ENCODE data around the gene PTER. TPM values are rescaled to one million over a fixed set of nuclear protein-coding genes. Genes with fewer than 3 reads are reported as not detected.

Gene PTER
- total RNA-seq, 1 experiment from 2014 or later, result not detected

- DNase-seq (ENCODE audit: low spot score), result no peak
Measured at GRCh38 chr10:16544099-16544498, 107.3 kb downstream of the PTER start.

GRCh38 chr10:16544591-16544990, 107.8 kb downstream of the PTER start:
- no peak for DNase-seq (ENCODE audit: low spot score)

- peak; percentile 14 for DNase-seq (ENCODE audit: low spot score)
Measured at GRCh38 chr10:16545116-16545736, 108.4 kb downstream of the PTER start.

GRCh38 chr10:16547973-16548372, 111.2 kb downstream of the PTER start:
- DNase-seq (ENCODE audit: low spot score), result no peak

GRCh38 chr10:16559236-16559773, 122.5 kb downstream of the PTER start:
- no peak for DNase-seq (ENCODE audit: low spot score)

- no peak for DNase-seq (ENCODE audit: low spot score)
Measured at GRCh38 chr10:16562891-16563290, 126.1 kb downstream of the PTER start.

Other genes with a start within 250 kb of the PTER start
- gene C1QL3, start 84.9 kb downstream of the PTER start, total RNA-seq (2014; rRNA removed; shearing (Covaris generic)), result not detected in 2 replicates